HG03159 (cell line): ENCODE data around the gene HVCN1.
"Not testable (repeated sequence)": the region's sequence is repeated elsewhere in the genome, so short reads cannot be mapped to it uniquely, and the experiment has no call there.

Experiments
- ATAC-seq: cut with Tn5 transposase; IDR thresholded peaks from one replicate; pipeline ENCODE4 v1.9.1; 2021; ENCODE audit warnings: mild to moderate bottlenecking, moderate library complexity; ENCODE audit not compliant: unreplicated experiment

The HVCN1 gene

DNA sequence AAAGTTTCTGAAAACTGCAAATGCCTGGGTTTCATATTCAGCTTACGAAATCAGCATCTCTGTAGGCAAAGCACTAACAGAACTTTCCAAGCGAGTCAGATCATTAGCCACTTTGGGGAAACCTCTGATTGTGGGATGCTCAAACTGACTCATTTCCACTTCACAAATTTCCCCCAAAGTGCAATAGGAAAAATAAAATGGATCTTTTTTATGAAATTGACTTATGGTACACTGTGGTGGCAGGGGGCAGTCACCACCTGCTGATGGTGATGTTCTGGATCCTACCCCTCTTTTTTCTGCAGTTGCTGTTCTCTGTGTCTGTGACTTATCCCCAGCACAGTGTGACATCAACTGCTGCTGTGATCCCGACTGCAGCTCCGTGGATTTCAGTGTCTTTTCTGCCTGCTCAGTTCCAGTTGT is 69.4 kb downstream of the HVCN1 start:
- ATAC-seq: no peak

DNA sequence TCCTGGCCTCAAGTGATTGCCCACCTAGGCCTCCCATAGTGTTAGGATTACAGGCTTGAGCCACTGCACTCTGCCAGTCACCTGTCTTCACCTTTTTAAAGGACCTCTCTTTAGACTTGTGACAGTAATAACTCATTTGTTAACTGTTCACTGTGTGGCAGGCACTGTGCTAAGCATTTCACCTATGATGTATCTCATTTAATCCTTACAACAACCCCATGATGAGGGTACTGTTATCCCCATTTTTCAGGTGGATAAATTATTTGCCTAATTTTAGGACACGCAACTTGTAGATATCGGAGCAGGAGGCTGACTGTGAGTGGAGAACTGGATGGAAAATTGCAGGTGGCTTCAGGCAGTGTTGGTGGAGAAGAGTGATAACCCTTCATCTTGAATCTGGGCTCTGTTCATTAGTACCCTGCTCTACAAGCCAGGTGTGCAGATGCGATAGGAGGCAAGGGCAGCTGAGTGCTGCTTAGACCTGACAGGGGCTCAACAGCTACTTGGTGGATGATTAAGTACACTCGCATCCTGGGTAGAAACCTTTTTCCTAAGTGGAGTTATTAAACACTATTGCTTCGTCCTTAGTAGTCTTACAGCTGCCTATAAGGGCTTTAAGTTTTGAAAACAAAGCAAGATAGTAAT is 72.3 kb downstream of the HVCN1 start:
- no peak for ATAC-seq

DNA sequence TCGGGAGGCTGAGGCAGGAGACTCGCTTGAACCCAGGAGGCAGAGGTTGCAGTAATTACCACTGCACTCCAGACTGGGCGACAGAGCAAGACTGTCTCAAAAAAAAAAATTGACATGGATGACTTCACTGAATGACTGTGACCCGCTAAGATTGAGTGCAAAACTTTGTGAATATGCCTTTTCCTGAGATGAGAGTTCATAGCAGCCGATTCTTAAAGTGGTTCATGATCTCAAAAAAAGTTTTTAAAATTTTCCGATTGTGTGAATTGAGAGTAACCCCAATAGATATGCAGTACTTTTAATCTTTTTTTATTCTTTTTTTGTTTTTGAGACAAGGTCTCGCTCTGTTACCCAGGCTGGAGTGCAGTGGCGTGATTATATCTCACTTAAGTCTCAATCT is 73.7 kb downstream of the HVCN1 start:
- no peak for ATAC-seq

DNA sequence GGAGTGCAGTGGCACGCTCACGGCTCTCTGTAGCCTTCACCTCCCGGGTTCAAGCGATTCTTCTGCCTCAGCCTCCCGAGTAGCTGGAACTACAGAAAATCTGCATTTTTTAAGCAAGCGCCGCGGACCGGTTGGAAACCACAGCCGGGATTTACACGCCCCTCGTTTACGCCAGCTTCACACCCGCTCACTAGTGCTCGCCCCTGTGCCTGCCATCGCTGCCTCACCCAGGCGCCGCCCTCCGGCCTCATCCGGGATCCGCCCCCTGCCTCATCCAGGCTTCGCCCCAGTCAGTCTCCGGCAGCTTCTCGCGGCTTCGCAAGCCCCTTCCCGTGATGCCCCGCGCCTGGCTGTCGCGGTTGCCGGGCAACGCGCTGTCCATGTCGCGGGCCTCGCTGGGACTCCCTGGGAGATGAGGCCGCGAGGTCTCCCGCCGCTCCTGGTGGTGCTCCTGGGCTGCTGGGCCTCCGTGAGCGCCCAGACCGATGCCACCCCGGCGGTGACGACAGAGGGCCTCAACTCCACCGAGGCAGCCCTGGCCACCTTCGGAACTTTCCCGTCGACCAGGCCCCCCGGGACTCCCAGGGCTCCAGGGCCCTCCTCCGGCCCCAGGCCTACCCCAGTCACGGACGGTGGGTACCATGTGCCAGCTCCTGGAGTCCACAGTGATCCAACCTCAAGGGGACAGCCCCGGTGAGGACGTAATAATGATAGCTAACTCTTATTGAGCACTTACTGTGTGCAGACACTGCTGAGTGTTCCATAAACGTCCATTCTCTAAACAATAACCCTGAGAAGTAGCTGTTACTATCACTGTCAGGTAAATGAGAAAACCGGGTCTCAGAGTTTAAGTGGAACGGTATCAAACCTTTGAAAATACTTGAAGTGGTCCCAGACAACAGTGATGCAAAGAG is 74.9 kb downstream of the HVCN1 start, which contains the start of gene TCTN1:
Gene TCTN1 (plus strand): TSS at position 359 of the 914 bp plus-strand sequence. CDS start 54 bp downstream, at position 413.
- ATAC-seq: peak; percentile 90

DNA sequence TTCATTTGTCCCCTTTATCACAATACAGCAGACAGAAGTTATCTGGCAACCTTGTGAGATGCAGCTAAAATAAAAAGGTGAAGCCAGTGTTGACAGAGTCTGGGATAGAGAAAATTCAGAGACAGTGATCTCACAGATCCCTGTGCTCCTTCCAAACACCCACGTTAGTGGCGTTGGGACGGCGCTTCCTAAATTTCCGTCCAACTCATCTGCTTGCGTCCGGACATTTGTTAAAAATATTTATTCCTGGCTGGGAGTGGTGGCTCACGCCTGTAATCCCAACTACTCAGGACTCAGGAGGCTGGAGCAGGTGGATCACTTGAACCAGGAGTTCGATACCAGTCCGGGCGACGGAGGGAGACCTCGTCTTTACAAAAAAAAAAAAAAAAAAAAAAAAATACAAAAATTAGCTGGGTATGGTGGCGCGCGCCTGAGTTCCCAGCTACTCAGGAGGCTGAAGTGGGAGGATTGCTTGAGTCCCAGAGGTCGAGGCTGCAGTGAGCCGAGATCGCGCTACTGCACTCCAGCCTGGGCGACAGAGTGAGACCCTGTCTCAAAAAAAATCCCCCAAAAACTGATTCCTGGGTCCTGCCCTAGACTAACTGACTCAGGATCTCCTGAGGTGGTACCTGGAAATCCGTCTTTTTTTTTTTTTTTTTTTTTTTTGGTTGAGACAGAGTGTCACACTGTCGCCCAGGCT is 75.7 kb downstream of the HVCN1 start:
- ATAC-seq: no peak

DNA sequence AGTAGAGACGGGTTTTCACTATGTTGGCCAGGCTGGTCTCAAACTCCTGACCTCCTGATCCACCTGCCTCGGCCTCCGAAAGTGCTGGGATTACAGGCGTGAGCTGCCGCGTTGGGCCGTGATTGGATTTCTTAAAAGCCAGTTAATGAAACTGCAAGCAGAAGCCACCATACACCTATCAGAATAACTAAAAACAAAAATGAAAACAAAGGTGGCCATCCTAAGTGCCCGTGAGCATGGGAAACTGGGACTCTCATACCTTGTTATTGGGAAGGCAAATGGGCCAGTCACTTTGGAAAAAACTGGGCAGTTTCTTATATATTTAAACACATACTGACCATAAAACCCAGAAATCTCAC is 82.7 kb downstream of the HVCN1 start:
- no peak for ATAC-seq

DNA sequence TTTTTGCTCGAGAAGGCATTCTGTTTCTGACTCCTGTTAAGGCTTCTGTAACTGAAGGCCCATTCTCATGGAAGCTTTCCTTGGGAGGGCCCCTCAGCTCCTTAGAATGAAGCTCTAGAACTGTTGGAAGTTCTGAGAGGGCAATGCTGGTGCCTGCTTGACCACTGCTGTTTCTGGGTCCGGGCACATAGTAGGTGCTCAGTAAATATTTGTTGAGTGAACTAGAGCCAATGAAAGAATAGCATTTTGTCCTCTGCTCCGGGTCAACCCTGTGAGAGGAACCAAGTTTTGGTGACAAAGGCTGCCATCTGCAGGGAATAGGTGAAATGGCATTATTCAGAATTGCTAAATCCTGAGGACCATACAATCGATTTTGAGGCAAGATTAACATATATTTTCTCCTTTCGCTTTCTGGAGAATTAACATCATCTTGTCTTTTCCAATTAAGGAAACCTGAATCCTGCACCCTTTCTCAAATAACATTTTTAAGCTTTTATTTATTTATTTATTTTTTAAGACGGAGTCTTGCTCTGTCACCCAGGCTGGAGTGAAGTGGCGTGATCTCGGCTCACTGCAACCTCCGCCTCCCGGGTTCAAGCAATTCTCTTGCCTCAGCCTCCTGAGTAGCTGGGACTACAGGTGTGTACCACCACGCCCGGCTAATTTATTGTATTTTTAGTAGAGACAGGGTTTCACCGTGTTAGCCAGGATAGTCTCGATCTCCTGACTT is 86.7 kb downstream of the HVCN1 start:
- ATAC-seq: not testable (repeated sequence)

DNA sequence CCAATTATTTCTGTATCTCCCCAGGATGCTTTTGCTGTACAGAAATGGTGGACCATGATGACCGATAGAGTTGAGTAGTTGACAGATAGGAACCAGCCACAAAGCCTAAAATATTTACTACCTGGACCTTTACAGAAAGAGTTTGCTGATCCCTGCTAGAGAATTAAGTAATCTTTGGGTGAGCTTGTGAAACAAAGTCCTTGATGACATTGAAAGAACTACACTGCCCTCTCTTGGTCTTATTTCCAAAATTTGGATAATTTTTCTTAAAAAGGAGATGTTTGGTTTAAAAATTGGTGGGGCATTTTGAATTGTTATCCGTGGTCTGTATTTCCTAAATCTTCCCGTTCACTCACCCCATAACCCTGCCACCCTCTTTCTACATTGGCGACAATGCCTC is 88.7 kb downstream of the HVCN1 start:
- ATAC-seq: no peak

DNA sequence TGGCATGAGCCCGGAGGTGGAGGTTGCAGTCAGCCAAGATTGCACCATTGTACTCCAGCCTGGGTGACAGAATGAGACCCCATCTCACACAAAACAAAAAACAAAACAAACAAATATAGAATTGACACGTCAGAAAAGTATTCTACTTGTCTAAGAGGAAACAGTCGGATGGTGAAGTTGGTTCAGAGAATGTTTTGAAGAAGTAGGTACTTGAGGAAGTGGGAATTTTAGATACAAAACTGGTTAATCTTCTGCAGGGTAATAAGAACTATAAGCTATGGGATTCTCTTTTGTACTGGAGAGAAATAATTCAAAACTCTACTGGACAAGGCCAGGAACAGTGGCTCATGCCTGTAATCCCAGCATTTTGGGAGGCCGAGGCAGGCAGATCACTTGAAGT is 89.6 kb downstream of the HVCN1 start:
- no peak for ATAC-seq
